Adipocyte (in vitro differentiated cells): ENCODE data around the gene AXDND1.

Source experiments
- DNase-seq: peaks from one replicate; pipeline ENCODE4 v3.0.0-alpha.2; 2015; ENCODE audit warnings: low read depth
- H3K27me3 ChIP-seq: replicated peaks from 2 replicates; pipeline ENCODE4 v1.7.0; 2013; ENCODE audit warnings: mild to moderate bottlenecking, low read length, moderate library complexity; ENCODE audit not compliant: control insufficient read depth, insufficient read depth
- H3K36me3 ChIP-seq: 2 replicates; pipeline ENCODE4 v1.7.0; 2013; ENCODE audit warnings: low read length, mild to moderate bottlenecking, moderate library complexity; ENCODE audit not compliant: control insufficient read depth, insufficient read depth, severe bottlenecking
- H3K4me1 ChIP-seq: 2 replicates; pipeline ENCODE4 v1.7.0; 2013; ENCODE audit warnings: mild to moderate bottlenecking, low read length, moderate library complexity; ENCODE audit not compliant: control insufficient read depth, insufficient read depth
- H3K4me3 ChIP-seq: 2 replicates; pipeline ENCODE4 v1.7.0; 2013; ENCODE audit warnings: mild to moderate bottlenecking, low read length, moderate library complexity
- H3K9ac ChIP-seq: 2 replicates; pipeline ENCODE4 v1.7.0; 2013; ENCODE audit warnings: mild to moderate bottlenecking, low read length, moderate library complexity
- H3K9me3 ChIP-seq: 2 replicates; pipeline ENCODE4 v1.7.0; 2013; ENCODE audit warnings: mild to moderate bottlenecking, low read length, moderate library complexity; ENCODE audit not compliant: control insufficient read depth

Gene AXDND1

DNA sequence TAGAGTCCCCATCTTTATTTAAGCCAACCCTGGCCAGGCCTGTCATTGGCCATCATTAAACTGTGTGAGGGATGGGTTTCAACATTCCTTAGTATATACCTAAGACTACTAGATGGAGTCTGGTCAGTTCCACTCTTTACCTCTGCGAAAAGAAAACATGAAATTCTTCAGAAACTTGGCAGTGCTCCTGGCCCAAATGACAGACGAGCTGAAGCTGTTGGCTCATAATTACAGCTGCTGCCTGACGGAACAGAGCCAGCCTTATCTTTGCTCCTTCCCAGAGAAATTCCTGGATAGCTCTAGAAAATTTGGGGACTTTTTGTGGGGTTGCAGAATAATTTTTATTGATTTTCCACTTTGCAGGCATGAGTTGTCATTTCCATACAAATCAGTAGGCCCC, 179.6 kb downstream of the AXDND1 start:
- no peak overlapping the region for H3K9ac ChIP-seq
- H3K27me3 ChIP-seq = peaks cover 3% of the 10 kb centered on the region
- H3K9me3 ChIP-seq = no peaks in the 10 kb centered on the region
- H3K4me1 ChIP-seq = peaks cover under 1% of the 10 kb centered on the region
- no peak overlapping the region for H3K4me3 ChIP-seq
- no peaks in the 10 kb centered on the region for H3K36me3 ChIP-seq
- DNase-seq = no peak

DNA sequence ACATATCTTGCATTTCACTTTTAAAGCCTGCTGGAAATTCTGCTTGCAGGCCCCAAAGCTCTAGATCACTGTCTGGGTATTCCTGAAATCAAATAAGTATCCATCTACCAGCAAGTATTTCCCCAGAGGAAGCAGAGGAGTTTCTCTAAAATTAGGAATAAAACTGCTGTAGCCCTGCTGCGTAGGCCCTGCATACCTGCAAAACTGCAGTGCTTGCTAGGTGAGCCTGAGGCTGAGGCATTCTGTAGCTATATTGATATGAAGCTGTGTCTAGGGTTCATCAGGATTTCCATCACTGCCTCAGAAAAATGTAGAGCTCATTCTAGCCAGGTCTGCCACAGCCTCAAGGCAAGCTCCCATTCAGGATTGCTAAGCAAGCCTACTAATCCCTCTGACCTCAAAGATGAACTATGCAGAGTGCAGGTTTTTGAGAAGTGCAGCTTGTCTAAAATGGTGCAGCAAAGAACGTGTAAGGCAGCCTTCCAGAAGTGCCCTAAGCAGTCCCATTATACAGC, 181.3 kb downstream of the AXDND1 start:
- Histone ChIP-seq H3K4me3 (no peak overlapping the region), H3K9ac (no peak overlapping the region), H3K4me1 (peaks cover 15% of the 10 kb centered on the region), H3K36me3 (no peaks in the 10 kb centered on the region), H3K27me3 (peaks cover 3% of the 10 kb centered on the region), H3K9me3 (no peaks in the 10 kb centered on the region)
- no peak for DNase-seq

DNA sequence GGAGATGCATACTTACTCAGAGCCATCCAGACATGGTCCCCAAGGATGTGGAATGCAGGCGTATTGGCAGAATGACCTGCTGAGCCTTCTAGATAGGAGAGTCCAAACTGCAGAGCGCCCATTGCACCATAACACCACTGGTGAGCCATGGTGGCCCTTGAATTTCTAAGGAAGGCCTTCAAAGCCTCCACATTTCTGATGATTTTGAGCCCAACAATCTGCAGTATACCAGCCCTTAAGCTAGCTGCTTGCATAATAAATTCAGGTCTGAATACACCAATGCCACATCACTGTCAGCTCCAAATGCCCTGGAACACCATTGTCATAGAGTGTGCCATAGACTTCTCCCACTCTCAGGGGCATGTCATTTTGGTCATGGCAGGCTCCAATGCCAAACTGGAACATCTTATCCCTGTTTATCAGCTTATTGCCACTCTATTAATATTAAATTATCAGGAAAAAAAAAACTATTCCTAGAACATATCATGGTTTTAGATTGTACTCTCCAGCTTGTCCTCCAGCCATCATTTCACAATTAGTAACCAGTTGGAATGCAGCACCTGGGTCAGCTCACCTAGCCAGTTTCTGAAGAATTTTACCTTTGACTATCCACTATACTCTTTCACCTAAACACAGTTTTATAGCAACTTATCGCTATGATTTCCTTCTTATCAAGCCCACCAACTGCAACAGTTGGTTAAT, 183.0 kb downstream of the AXDND1 start:
- Histone ChIP-seq H3K4me1 (peaks cover 15% of the 10 kb centered on the region), H3K4me3 (no peak overlapping the region), H3K27me3 (no peaks in the 10 kb centered on the region), H3K36me3 (no peaks in the 10 kb centered on the region), H3K9ac (no peak overlapping the region), H3K9me3 (no peaks in the 10 kb centered on the region)
- DNase-seq = no peak

DNA sequence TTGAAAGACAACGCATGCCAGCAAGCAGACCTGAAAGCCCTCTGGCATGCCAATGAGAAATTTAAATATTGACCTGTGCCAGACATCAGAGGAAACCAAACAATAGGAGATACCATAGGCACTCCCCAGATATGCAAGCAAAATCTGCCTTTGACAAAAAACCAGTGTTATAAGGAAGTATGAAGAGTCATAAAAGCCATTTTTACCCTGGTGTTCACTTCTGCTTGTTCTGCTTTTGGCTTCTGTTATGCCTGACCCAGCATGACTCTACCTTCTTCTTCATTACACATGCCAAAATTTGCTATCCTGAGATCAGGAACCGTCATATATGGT, 183.6 kb downstream of the AXDND1 start:
- no peaks in the 10 kb centered on the region for H3K36me3 ChIP-seq
- no peaks in the 10 kb centered on the region for H3K9me3 ChIP-seq
- DNase-seq = no peak
- H3K9ac ChIP-seq = no peak overlapping the region
- no peak overlapping the region for H3K4me3 ChIP-seq
- H3K27me3 ChIP-seq = no peaks in the 10 kb centered on the region
- peaks cover 15% of the 10 kb centered on the region for H3K4me1 ChIP-seq

GRCh38 chr1:179550746-179551682, 185.2 kb downstream of the AXDND1 start:
- Histone ChIP-seq H3K9ac (no peak overlapping the region), H3K9me3 (no peaks in the 10 kb centered on the region), H3K27me3 (no peaks in the 10 kb centered on the region), H3K36me3 (no peaks in the 10 kb centered on the region), H3K4me1 (peaks cover 15% of the 10 kb centered on the region), H3K4me3 (peak overlapping the region; percentile 36)
- peak; percentile 67 for DNase-seq

- Histone ChIP-seq H3K4me3 (no peak overlapping the region), H3K9me3 (no peaks in the 10 kb centered on the region), H3K27me3 (no peaks in the 10 kb centered on the region), H3K9ac (no peak overlapping the region), H3K36me3 (no peaks in the 10 kb centered on the region), H3K4me1 (peaks cover 15% of the 10 kb centered on the region)
- DNase-seq = no peak
Measured at GRCh38 chr1:179554427-179554826, 188.7 kb downstream of the AXDND1 start.

DNA sequence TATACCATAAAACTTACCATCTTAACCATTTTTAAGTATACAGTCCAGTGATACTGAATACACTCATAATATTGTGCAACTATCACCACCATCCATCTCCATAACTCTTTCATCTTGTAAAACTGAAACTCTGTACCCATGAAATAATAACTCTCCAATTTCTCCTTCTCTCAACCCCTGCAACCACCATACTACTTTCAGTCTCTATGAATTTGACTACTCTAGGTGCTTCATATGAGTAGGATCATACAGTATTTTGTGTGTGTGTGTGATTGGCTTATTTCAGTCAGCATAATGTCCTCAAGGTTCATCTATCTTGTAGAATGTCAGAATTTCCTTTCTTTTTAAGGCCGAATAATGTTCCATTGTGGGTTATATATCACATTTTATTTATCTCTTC, 192.3 kb downstream of the AXDND1 start:
- DNase-seq = no peak
- Histone ChIP-seq H3K27me3 (peaks cover 5% of the 10 kb centered on the region), H3K9ac (no peak overlapping the region), H3K9me3 (peaks cover 5% of the 10 kb centered on the region), H3K4me3 (no peak overlapping the region), H3K36me3 (no peaks in the 10 kb centered on the region), H3K4me1 (no peaks in the 10 kb centered on the region)

DNA sequence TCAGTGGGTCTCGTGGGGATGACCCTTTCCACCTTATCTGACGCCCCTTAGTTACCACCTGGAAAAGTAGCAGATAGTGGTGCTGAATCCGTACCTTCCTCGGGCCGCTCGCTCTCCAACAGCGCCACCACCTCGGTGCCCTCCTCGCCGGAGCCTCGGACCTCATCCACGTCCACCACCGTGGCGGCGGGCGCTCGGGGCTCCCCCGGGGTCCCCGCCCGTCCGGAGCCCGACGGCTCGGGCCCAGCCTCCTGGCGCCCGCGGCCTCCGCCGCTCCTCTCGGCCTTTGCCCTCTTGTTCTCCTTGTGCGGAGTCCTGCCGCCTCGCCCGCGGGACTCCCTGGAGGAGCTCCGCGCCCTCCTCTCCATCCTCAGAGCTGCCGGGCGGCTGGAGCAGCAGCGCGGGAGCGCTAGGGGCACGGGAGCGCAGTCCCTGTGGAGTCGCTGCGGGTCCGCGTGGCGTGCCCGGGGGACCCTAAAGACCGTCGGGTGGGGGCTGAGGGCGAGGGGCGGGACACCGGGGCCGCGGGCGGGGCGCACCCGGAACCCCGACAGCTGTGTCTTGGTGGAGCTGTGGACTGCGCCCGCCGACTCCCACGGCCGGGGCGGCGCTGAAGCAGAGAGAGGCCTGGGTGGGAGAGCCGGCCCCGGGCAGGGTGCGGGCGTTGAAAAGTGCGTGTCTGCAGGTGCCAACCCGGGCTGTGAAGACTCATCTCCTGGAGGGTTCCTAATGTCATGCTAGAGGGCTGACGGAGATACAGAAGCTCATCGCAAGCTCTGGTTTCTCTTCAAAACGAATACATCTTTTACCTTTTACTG, 209.9 kb downstream of the AXDND1 start, which contains the start of gene NPHS2:
NPHS2 (minus strand) TSS at position 452 of the 818 bp plus-strand sequence; CDS start at position 368, 84 bp downstream.
- Histone ChIP-seq H3K4me1 (no peaks in the 10 kb centered on the region), H3K36me3 (no peaks in the 10 kb centered on the region), H3K27me3 (peaks cover 50% of the 10 kb centered on the region), H3K4me3 (no peak within 1 kb of the TSS), H3K9ac (no peak within 1 kb of the TSS), H3K9me3 (no peaks in the 10 kb centered on the region)
- DNase-seq = no peak

DNA sequence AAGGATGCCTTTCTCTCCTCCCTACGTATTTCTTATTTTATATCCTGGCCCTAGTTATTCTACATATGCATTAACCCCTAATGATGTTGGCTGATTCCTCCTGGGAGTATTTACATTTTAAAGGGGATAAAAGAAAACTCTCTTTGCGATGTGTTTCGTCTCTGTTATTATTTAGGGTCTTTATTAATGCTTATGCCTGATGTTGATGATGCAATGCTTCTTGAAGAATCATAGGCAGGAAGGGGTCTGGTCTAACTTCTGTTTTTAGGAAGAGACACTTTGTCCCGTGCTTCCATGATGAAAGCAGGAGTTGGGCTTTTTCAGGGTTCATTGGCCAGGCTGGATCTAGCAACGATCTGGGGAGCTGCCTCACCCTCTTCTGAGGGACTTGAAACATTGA, 210.7 kb downstream of the AXDND1 start:
- Histone ChIP-seq H3K9me3 (no peaks in the 10 kb centered on the region), H3K36me3 (no peaks in the 10 kb centered on the region), H3K4me1 (no peaks in the 10 kb centered on the region), H3K27me3 (peaks cover 50% of the 10 kb centered on the region), H3K4me3 (no peak overlapping the region), H3K9ac (no peak overlapping the region)
- no peak for DNase-seq

GRCh38 chr1:179583771-179584320, 218.1 kb downstream of the AXDND1 start:
- H3K27me3 ChIP-seq = peaks cover 21% of the 10 kb centered on the region
- no peak overlapping the region for H3K4me3 ChIP-seq
- DNase-seq = no peak
- no peak overlapping the region for H3K9ac ChIP-seq
- H3K9me3 ChIP-seq = peaks cover 3% of the 10 kb centered on the region
- H3K4me1 ChIP-seq = peaks cover 7% of the 10 kb centered on the region
- H3K36me3 ChIP-seq = no peaks in the 10 kb centered on the region
